ENCODE measurements around the gene PDE11A. TPM values are rescaled to one million over a fixed set of nuclear protein-coding genes. Genes with fewer than 3 reads are reported as not detected.

PDE11A gene
- total and polyA plus RNA-seq, 2 of the 13 experiments (the other 11 are each of a cell fraction or from before 2014, with no cell fraction given), result 1.2 to 1.7 TPM

DNA sequence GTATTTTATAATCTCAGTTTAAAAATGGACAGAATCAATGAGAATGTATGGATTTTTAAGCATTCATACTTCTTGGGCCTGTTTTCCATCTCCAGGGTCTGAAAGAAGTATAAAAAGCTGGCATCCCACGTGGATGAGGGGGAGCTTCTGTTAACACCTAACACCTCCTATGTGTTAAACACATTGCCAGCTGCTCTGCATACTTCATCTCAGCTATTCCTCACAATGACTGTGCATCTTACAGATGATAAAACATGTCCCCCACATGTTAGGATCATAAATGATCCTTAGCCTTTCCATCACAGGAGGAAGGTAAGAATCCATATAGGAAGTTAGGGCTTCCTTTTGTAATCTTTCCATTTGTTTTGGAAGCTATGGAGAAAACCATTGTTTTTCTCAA is 440.9 kb downstream of the PDE11A start:
- H3K9ac ChIP-seq (ENCODE audit: insufficient read depth, low read depth, low read length), result no peak overlapping the region
- peaks cover 14% of the 10 kb centered on the region for H3K4me1 ChIP-seq (ENCODE audit: insufficient read depth, low read length)
- no peaks in the 10 kb centered on the region for H4K20me1 ChIP-seq (ENCODE audit: insufficient read depth, low read length)
- intact Hi-C loops (cut with micrococcal nuclease; ENCODE audit: unreplicated experiment) (no loop called here), in situ Hi-C loops (cut with HindIII; ENCODE audit: extremely low pct_ligation_motif_present, low pct_unique_long_range_greater_than_20kb) (no loop called here)
- H3K27me3 ChIP-seq (ENCODE audit: control insufficient read depth in 1 of 2, insufficient read depth in 2 of 2, low read length in 2 of 2), result no peaks in the 10 kb centered on the region
- H3K9me3 ChIP-seq (ENCODE audit: low read length), result no peaks in the 10 kb centered on the region
- POLR2A ChIA-PET, result no interaction called here
- no peak for DNase-seq (ENCODE audit: low spot score)
- 4% methylated on average over 1 of the region's 1 CpG for WGBS (ENCODE audit: low lambda C conversion rate)
- no peak for FAIRE-seq
- CTCF ChIA-PET (ENCODE audit: low intra/inter-chr PET ratio, low total read pairs), result no interaction called here
- ATAC-seq, result no peak
- no peak overlapping the region for H3K4me3 ChIP-seq (replicated peaks in 1 of 3; ENCODE audit: insufficient read depth in 1 of 3, low read depth in 2 of 3, low read length in 3 of 3)
- no TSS peak for BruUV-seq (replicated peaks)
- H3K27ac ChIP-seq (ENCODE audit: extremely low read length, insufficient read depth, low read length), result no peak overlapping the region
- no peaks in the 10 kb centered on the region for H3K36me3 ChIP-seq (replicated peaks in 1 of 2; ENCODE audit: control insufficient read depth in 1 of 2, insufficient read depth in 2 of 2, low read length in 2 of 2)
- H2AFZ ChIP-seq (ENCODE audit: low read length), result no peak overlapping the region
- H3K4me2 ChIP-seq (ENCODE audit: low read depth, low read length), result no peak overlapping the region
- no peaks in the 10 kb centered on the region for H3K79me2 ChIP-seq (ENCODE audit: insufficient read depth, low read length)
- TF ChIP-seq ZNF468 (CRISPR knock-in tag; IDR thresholded peaks at IDR 0.05), result no peak
- TF ChIP-seq ZMAT3 (CRISPR knock-in tag; conservative IDR thresholded peaks at IDR 0.05), result no peak
- TF ChIP-seq, protein P1, sequence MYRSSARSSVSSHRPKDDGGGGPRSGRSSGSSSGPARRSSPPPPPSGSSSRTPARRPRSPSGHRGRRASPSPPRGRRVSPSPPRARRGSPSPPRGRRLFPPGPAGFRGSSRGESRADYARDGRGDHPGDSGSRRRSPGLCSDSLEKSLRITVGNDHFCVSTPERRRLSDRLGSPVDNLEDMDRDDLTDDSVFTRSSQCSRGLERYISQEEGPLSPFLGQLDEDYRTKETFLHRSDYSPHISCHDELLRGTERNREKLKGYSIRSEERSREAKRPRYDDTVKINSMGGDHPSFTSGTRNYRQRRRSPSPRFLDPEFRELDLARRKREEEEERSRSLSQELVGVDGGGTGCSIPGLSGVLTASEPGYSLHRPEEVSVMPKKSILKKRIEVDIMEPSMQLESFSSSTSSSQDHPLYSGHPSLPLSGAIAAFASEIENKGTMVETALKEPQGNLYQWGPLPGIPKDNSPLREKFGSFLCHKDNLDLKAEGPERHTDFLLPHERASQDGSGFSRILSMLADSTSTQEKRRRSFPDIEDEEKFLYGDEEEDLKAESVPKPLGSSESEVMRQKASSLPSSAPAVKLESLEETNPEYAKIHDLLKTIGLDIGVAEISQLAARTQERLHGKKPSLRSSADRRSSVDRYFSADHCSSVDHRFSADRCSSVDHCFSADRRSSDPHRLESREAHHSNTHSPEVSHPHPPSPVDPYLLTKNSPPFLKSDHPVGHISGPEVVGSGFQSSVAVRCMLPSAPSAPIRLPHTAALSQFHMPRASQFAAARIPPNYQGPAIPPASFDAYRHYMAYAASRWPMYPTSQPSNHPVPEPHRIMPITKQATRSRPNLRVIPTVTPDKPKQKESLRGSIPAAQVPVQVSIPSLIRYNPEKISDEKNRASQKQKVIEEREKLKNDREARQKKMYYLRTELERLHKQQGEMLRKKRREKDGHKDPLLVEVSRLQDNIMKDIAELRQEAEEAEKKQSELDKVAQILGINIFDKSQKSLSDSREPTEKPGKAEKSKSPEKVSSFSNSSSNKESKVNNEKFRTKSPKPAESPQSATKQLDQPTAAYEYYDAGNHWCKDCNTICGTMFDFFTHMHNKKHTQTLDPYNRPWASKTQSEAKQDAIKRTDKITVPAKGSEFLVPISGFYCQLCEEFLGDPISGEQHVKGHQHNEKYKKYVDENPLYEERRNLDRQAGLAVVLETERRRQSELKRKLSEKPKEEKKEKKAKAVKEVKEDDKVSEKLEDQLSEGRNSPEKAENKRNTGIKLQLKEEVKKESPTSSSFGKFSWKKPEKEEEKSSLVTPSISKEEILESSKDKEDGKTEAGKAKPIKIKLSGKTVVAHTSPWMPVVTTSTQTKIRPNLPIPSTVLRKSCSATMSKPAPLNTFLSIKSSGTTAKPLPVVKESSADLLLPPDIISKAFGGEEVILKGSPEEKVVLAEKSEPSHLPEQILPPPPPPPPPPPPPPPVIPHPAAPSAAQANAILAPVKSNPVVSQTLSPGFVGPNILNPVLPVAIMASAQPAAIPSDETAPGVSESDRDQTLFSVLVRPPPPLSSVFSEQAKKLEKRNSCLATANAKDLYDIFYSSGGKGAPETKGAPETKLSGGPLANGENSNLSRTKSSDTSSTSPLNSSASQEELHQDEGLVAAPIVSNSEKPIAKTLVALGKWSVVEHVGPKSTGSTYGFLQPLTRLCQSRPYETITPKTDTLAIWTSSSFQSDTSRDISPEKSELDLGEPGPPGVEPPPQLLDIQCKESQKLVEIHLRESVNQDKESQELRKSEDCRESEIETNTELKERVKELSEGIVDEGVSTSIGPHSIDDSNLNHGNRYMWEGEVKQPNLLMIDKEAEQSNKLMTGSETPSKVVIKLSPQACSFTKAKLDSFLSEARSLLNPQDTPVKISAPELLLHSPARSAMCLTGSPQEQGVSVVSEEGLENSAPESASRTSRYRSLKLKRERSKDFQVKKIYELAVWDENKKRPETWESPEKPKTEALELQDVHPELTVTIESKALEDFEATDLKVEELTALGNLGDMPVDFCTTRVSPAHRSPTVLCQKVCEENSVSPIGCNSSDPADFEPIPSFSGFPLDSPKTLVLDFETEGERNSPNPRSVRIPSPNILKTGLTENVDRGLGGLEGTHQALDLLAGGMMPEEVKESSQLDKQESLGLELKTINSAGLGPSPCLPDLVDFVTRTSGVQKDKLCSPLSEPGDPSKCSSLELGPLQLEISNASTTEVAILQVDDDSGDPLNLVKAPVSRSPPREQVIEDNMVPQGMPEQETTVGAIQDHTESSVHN (CRISPR knock-in tag; IDR thresholded peaks at IDR 0.05), result no peak
- TF ChIP-seq, protein P2, sequence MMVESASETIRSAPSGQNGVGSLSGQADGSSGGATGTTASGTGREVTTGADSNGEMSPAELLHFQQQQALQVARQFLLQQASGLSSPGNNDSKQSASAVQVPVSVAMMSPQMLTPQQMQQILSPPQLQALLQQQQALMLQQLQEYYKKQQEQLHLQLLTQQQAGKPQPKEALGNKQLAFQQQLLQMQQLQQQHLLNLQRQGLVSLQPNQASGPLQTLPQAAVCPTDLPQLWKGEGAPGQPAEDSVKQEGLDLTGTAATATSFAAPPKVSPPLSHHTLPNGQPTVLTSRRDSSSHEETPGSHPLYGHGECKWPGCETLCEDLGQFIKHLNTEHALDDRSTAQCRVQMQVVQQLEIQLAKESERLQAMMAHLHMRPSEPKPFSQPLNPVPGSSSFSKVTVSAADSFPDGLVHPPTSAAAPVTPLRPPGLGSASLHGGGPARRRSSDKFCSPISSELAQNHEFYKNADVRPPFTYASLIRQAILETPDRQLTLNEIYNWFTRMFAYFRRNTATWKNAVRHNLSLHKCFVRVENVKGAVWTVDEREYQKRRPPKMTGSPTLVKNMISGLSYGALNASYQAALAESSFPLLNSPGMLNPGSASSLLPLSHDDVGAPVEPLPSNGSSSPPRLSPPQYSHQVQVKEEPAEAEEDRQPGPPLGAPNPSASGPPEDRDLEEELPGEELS (CRISPR knock-in tag; IDR thresholded peaks at IDR 0.05), result no peak
- TF ChIP-seq ZBTB8A (CRISPR knock-in tag; IDR thresholded peaks at IDR 0.05; ENCODE audit: borderline replicate concordance, low read depth), result no peak
- no peak for TF ChIP-seq ZNF329 (CRISPR knock-in tag; IDR thresholded peaks at IDR 0.05; ENCODE audit: low read depth)
- no peak for TF ChIP-seq STAT5B (CRISPR knock-in tag; IDR thresholded peaks at IDR 0.05)
- TF ChIP-seq GPN1 (CRISPR knock-in tag; IDR thresholded peaks at IDR 0.05; ENCODE audit: borderline replicate concordance), result no peak
- TF ChIP-seq, protein P3, sequence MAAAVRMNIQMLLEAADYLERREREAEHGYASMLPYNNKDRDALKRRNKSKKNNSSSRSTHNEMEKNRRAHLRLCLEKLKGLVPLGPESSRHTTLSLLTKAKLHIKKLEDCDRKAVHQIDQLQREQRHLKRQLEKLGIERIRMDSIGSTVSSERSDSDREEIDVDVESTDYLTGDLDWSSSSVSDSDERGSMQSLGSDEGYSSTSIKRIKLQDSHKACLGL (CRISPR knock-in tag; IDR thresholded peaks at IDR 0.05), result no peak
- no peak for TF ChIP-seq SRSF9 (IDR thresholded peaks at IDR 0.05; ENCODE audit: borderline replicate concordance, insufficient read depth, low read depth, low read length, poor library complexity, severe bottlenecking)
- TF ChIP-seq, protein P4, sequence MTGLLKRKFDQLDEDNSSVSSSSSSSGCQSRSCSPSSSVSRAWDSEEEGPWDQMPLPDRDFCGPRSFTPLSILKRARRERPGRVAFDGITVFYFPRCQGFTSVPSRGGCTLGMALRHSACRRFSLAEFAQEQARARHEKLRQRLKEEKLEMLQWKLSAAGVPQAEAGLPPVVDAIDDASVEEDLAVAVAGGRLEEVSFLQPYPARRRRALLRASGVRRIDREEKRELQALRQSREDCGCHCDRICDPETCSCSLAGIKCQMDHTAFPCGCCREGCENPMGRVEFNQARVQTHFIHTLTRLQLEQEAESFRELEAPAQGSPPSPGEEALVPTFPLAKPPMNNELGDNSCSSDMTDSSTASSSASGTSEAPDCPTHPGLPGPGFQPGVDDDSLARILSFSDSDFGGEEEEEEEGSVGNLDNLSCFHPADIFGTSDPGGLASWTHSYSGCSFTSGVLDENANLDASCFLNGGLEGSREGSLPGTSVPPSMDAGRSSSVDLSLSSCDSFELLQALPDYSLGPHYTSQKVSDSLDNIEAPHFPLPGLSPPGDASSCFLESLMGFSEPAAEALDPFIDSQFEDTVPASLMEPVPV (CRISPR knock-in tag; IDR thresholded peaks at IDR 0.05), result no peak
- TF ChIP-seq ZNF274 (CRISPR knock-in tag; IDR thresholded peaks at IDR 0.05), result no peak
- TF ChIP-seq CAMTA2 (CRISPR knock-in tag; IDR thresholded peaks at IDR 0.05; ENCODE audit: borderline replicate concordance), result no peak
